ENCODE results near the gene TRIM15. TPM values are rescaled to one million over a fixed set of nuclear protein-coding genes. Genes with fewer than 3 reads are reported as not detected.

TRIM15 gene
- total RNA-seq, 3 donors from 2014 or later, result 37.2 to 73.2 (median 51.4) TPM

GRCh38 chr6:30142665-30143064 is 20.7 kb upstream of the TRIM15 start:
- Histone ChIP-seq H3K4me1 (ENCODE audit: low read depth) (peaks cover 14% of the 10 kb centered on the region), H3K9me3 (no peaks in the 10 kb centered on the region), H3K36me3 (ENCODE audit: low read depth) (no peaks in the 10 kb centered on the region), H3K4me3 (no peak overlapping the region)
- DNase-seq, result no peak
- intact Hi-C loops (cut with DNase I, micrococcal nuclease), result no loop called here
- ATAC-seq, result no peak
- no peak for TF ChIP-seq CTCF (IDR thresholded peaks at IDR 0.05)

- peak; percentile 85 for ATAC-seq
Measured at GRCh38 chr6:30143780-30144179, 19.6 kb upstream of the TRIM15 start.

DNA sequence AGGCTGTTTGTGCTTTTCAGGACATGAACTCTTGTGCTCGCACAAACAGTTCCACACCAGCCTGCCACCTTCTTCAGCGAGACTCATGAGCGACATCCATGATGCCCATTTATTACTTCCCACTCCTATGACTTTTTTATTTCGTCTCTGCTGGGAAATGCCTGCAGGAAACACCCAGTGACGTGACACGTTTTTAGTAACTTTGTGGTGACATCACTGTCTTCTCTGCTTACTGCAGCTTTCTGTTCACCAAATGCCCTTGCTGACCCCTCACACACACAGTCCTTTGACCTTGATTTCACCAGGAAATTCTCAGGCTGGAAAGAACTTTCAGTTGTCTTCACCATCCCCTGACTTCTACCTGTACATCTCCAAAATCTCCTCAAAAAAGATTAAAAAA is 18.5 kb upstream of the TRIM15 start:
- H3K36me3 ChIP-seq (ENCODE audit: low read depth), result no peaks in the 10 kb centered on the region
- H3K9me3 ChIP-seq, result no peaks in the 10 kb centered on the region
- ATAC-seq (peak; percentile 66), DNase-seq (no peak)
- intact Hi-C loops (cut with DNase I, micrococcal nuclease), result no loop called here
- no peak overlapping the region for H3K4me3 ChIP-seq
- peaks cover 14% of the 10 kb centered on the region for H3K4me1 ChIP-seq (ENCODE audit: low read depth)
- TF ChIP-seq CTCF (IDR thresholded peaks at IDR 0.05), result no peak

More at GRCh38 chr6:30143780-30144179, 19.6 kb upstream of the TRIM15 start:
- TF ChIP-seq CTCF (IDR thresholded peaks at IDR 0.05), result no peak
- Histone ChIP-seq H3K9me3 (no peaks in the 10 kb centered on the region), H3K4me3 (no peak overlapping the region), H3K4me1 (ENCODE audit: low read depth) (peaks cover 14% of the 10 kb centered on the region), H3K36me3 (ENCODE audit: low read depth) (no peaks in the 10 kb centered on the region)
- DNase-seq, result peak in 1 of 3 donors; percentile 48
- intact Hi-C loops (cut with DNase I, micrococcal nuclease), result no loop called here

- DNase-seq (no peak), ATAC-seq (no peak)
- peaks cover 14% of the 10 kb centered on the region for H3K4me1 ChIP-seq (ENCODE audit: low read depth)
- H3K9me3 ChIP-seq, result no peaks in the 10 kb centered on the region
- no peak for TF ChIP-seq CTCF (IDR thresholded peaks at IDR 0.05)
- H3K36me3 ChIP-seq (ENCODE audit: low read depth), result no peaks in the 10 kb centered on the region
- no peak overlapping the region for H3K4me3 ChIP-seq
- intact Hi-C loops (cut with DNase I, micrococcal nuclease), result no loop called here
Measured at GRCh38 chr6:30145818-30146217, 17.5 kb upstream of the TRIM15 start.

DNA sequence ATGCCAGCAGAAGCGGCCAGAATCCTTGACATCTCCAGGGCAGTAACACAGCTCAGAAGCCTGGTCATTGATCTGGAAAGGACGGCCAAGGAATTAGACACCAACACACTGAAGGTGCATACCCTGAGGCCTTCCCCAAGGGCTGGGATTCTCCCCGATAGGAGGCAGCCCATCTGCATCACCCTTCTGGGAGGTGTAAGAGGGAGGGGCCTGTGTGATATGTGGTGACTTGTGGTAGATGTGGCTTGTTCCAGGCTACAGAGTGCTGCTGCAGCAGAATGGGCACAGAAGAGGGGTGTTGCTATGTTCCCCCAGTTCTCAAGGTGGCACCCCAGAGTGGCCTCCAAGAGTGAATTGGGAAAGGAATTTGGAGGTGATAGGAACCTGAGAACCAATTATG is 16.2 kb upstream of the TRIM15 start:
- TF ChIP-seq CTCF (IDR thresholded peaks at IDR 0.05), result no peak
- Histone ChIP-seq H3K4me1 (ENCODE audit: low read depth) (peaks cover 14% of the 10 kb centered on the region), H3K9me3 (no peaks in the 10 kb centered on the region), H3K36me3 (ENCODE audit: low read depth) (no peaks in the 10 kb centered on the region), H3K4me3 (no peak overlapping the region)
- ATAC-seq (no peak), DNase-seq (no peak)
- intact Hi-C loops (cut with DNase I, micrococcal nuclease), result no loop called here

DNA sequence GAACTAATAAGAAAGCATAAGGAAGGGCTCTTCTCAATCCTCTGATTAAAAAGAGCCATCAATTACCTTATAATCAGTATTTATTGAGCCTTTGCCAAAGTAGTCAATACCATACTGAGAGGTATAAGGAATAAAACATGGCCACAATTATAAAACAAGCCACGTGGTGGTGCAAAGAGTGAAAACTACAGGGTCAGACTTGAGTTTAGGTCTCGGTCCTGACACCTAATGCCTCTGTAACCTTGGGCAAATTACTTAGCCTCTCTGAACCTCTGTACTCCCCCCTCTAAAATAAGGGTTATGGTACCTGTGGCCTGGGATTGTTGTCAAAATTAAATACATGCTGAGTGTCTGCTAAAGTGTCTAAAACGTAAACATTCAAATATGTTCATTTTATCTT is 14.1 kb upstream of the TRIM15 start:
- H3K4me1 ChIP-seq (ENCODE audit: low read depth), result peaks cover 6% of the 10 kb centered on the region
- H3K4me3 ChIP-seq, result no peak overlapping the region
- DNase-seq, result no peak
- no peak for ATAC-seq
- H3K9me3 ChIP-seq, result no peaks in the 10 kb centered on the region
- TF ChIP-seq CTCF (IDR thresholded peaks at IDR 0.05), result no peak
- intact Hi-C loops (cut with DNase I, micrococcal nuclease), result no loop called here
- H3K36me3 ChIP-seq (ENCODE audit: low read depth), result no peaks in the 10 kb centered on the region

All from mucosa of descending colon (tissue), 3 donors.